MCF 10A (cell line): ENCODE data around the gene POM121C. TPM values are rescaled to one million over a fixed set of nuclear protein-coding genes. Genes with fewer than 3 reads are reported as not detected.

ENCODE experiments used
- total RNA-seq: library from RNA; stranded (reverse); gene quantifications from 2 replicates; pipeline ENCODE4 v1.2.3, GENCODE V29; 2022

POM121C gene
- total RNA-seq, 1 experiment from 2014 or later: 42.3 TPM

Other genes starting within 250 kb of the POM121C start
- 1.8 and 3.7 TPM in 2 replicates for gene TRIM73, start 90.7 kb downstream of the POM121C start, total RNA-seq
- 0.12 and 0.16 TPM in 2 replicates for gene SPDYE5, start 6.0 kb upstream of the POM121C start, total RNA-seq